Trophoblast cell (in vitro differentiated cells and primary cell): ENCODE data around the gene HIGD1C.

ENCODE experiments used
- DNase-seq, 2 donors: peaks; one replicate each; pipeline ENCODE4 v3.0.0-alpha.2; 2016
- H2AFZ ChIP-seq: 2 replicates; pipeline ENCODE4 v1.6.1; 2013; ENCODE audit warnings: low read length, moderate library complexity, mild to moderate bottlenecking; ENCODE audit not compliant: insufficient read depth, poor library complexity
- H2AK5ac ChIP-seq: 2 replicates; pipeline ENCODE4 v1.6.1; 2013; ENCODE audit warnings: mild to moderate bottlenecking, low read length
- H2BK120ac ChIP-seq: 2 replicates; pipeline ENCODE4 v1.6.1; 2013; ENCODE audit warnings: low read length, mild to moderate bottlenecking, moderate library complexity; ENCODE audit not compliant: insufficient read depth, poor library complexity
- H2BK12ac ChIP-seq: 2 replicates; pipeline ENCODE4 v1.6.1; 2013; ENCODE audit warnings: mild to moderate bottlenecking, low read length, moderate library complexity
- H2BK5ac ChIP-seq: 2 replicates; pipeline ENCODE4 v1.6.1; 2013; ENCODE audit warnings: low read length, low read depth, moderate library complexity, mild to moderate bottlenecking; ENCODE audit not compliant: poor library complexity
- H3K14ac ChIP-seq: 2 replicates; pipeline ENCODE4 v1.6.1; 2013; ENCODE audit warnings: mild to moderate bottlenecking, low read length
- H3K18ac ChIP-seq: 2 replicates; pipeline ENCODE4 v1.6.1; 2013; ENCODE audit warnings: mild to moderate bottlenecking, low read length
- H3K23ac ChIP-seq: 2 replicates; pipeline ENCODE4 v1.6.1; 2013; ENCODE audit warnings: low read length
- H3K27ac ChIP-seq: 2 replicates; pipeline ENCODE4 v1.5.1; 2013; ENCODE audit warnings: low read depth, mild to moderate bottlenecking, inconsistent platforms, low read length, moderate library complexity
- H3K27me3 ChIP-seq: 2 replicates; pipeline ENCODE4 v1.6.1; 2013; ENCODE audit warnings: inconsistent platforms, mild to moderate bottlenecking, low read length, moderate library complexity; ENCODE audit not compliant: insufficient read depth
- H3K36me3 ChIP-seq, 2 experiments: 1 replicate in 1 of 2; 2 replicates in 1 of 2; pipeline ENCODE4 v1.6.1; 2013; ENCODE audit warnings: low read length in 2 of 2, mild to moderate bottlenecking in 2 of 2, moderate library complexity in 1 of 2; ENCODE audit not compliant: insufficient read depth in 2 of 2, control insufficient read depth in 1 of 2
- H3K4ac ChIP-seq: 2 replicates; pipeline ENCODE4 v1.6.1; 2013; ENCODE audit warnings: low read depth, mild to moderate bottlenecking, low read length, moderate library complexity
- H3K4me1 ChIP-seq, 2 experiments: 1 replicate in 1 of 2; 2 replicates in 1 of 2; pipeline ENCODE4 v1.6.1; 2013; ENCODE audit warnings: low read length in 2 of 2, mild to moderate bottlenecking in 2 of 2, moderate library complexity in 1 of 2; ENCODE audit not compliant: insufficient read depth in 2 of 2, control insufficient read depth in 1 of 2
- H3K4me2 ChIP-seq: 2 replicates; pipeline ENCODE4 v1.6.1; 2013; ENCODE audit warnings: inconsistent platforms, mild to moderate bottlenecking, low read length, moderate library complexity
- H3K4me3 ChIP-seq: 2 replicates; pipeline ENCODE4 v1.5.1; 2013; ENCODE audit warnings: mild to moderate bottlenecking, low read depth, low read length, inconsistent platforms
- H3K79me1 ChIP-seq: one replicate; pipeline ENCODE4 v1.6.1; 2013; ENCODE audit warnings: low read length
- H3K79me2 ChIP-seq: 2 replicates; pipeline ENCODE4 v1.6.1; 2013; ENCODE audit warnings: low read length, mild to moderate bottlenecking; ENCODE audit not compliant: control insufficient read depth, insufficient read depth, poor library complexity
- H3K9ac ChIP-seq: 2 replicates; pipeline ENCODE4 v1.6.1; 2013; ENCODE audit warnings: mild to moderate bottlenecking, low read length
- H3K9me3 ChIP-seq: 2 replicates; pipeline ENCODE4 v1.6.1; 2013; ENCODE audit warnings: low read depth, mild to moderate bottlenecking, control low read depth, inconsistent platforms, low read length; ENCODE audit not compliant: insufficient read depth
- H4K12ac ChIP-seq: 2 replicates; pipeline ENCODE4 v1.6.1; 2013; ENCODE audit warnings: low read depth, mild to moderate bottlenecking, low read length, moderate library complexity
- H4K8ac ChIP-seq: 2 replicates; pipeline ENCODE4 v1.6.1; 2013; ENCODE audit warnings: low read depth, mild to moderate bottlenecking, low read length, moderate library complexity
- H4K91ac ChIP-seq: one replicate; pipeline ENCODE4 v1.6.1; 2013; ENCODE audit warnings: low read depth, mild to moderate bottlenecking, low read length, moderate library complexity
- WGBS: extraction: QIAGEN DNeasy Blood & Tissue Kit; methylation state at CpG from one replicate; pipeline ENCODE4 v1.1.7; 2013; ENCODE audit warnings: missing lambda C conversion rate; ENCODE audit not compliant: insufficient read length, insufficient coverage; ENCODE audit errors: extremely low coverage; 5-methylcytosine and 5-hydroxymethylcytosine counted together

Gene HIGD1C

GRCh38 chr12:50936821-50937530 lies 15.4 kb upstream of the HIGD1C start:
- Histone ChIP-seq H2AFZ (no peak overlapping the region), H2BK12ac (peak overlapping the region; percentile 42), H3K4ac (no peak overlapping the region), H3K79me2 (no peaks in the 10 kb centered on the region), H4K12ac (no peak overlapping the region), H2AK5ac (no peak overlapping the region), H3K18ac (no peak overlapping the region), H3K14ac (peak overlapping the region; percentile 7), H3K4me2 (no peak overlapping the region), H3K4me3 (no peak overlapping the region), H3K9ac (no peak overlapping the region), H3K9me3 (peaks cover 3% of the 10 kb centered on the region), H4K8ac (no peak overlapping the region), H3K36me3 (peaks cover 3% of the 10 kb centered on the region in 2 experiments), H2BK5ac (no peak overlapping the region), H3K4me1 (peaks cover 7 to 23% of the 10 kb centered on the region in 2 experiments), H2BK120ac (no peak overlapping the region), H3K79me1 (peaks cover 8% of the 10 kb centered on the region), H3K27ac (no peak overlapping the region), H3K23ac (no peak overlapping the region), H3K27me3 (no peaks in the 10 kb centered on the region), H4K91ac (no peak overlapping the region)
- DNase-seq: peak; percentile 9 to 70
- no CpG with 5 or more reads among the region's 9 CpGs for WGBS

DNA sequence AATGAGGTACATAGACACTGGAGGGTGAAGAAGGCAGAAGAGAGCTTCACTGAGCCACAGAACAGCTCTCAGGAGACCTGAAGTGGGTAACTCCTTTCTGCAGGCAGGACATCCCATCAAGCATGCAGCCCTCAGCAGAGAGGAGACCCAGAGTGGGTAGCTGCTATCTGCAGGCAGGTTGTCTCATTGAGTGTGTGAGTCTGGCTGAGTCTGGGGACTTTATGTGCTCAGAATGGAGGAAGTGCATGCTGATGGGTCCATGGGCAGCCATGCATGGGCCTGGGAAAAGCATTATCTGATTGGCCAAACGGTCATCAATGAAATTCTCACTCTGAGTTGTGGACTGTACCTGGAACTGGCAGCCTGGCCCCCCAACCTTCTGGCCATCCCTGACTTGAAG lies 14.7 kb upstream of the HIGD1C start:
- Histone ChIP-seq H3K18ac (no peak overlapping the region), H3K4ac (no peak overlapping the region), H2AK5ac (no peak overlapping the region), H3K23ac (no peak overlapping the region), H4K8ac (no peak overlapping the region), H3K9ac (no peak overlapping the region), H3K27ac (no peak overlapping the region), H2BK5ac (no peak overlapping the region), H2AFZ (no peak overlapping the region), H2BK12ac (no peak overlapping the region), H3K4me2 (no peak overlapping the region), H4K12ac (no peak overlapping the region), H3K27me3 (no peaks in the 10 kb centered on the region), H3K14ac (no peak overlapping the region), H3K4me1 (peaks cover 7 to 23% of the 10 kb centered on the region in 2 experiments), H2BK120ac (no peak overlapping the region), H3K79me2 (no peaks in the 10 kb centered on the region), H4K91ac (no peak overlapping the region), H3K4me3 (no peak overlapping the region), H3K9me3 (peaks cover 3% of the 10 kb centered on the region), H3K79me1 (peaks cover 8% of the 10 kb centered on the region), H3K36me3 (peaks cover 3% of the 10 kb centered on the region in 2 experiments)
- no CpG with 5 or more reads among the region's 1 CpG for WGBS
- no peak for DNase-seq

GRCh38 chr12:50947933-50948626 lies 4.3 kb upstream of the HIGD1C start:
- Histone ChIP-seq H3K14ac (no peak overlapping the region), H2AK5ac (no peak overlapping the region), H2BK5ac (no peak overlapping the region), H4K8ac (no peak overlapping the region), H3K4me1 (no peaks in the 10 kb centered on the region), H3K36me3 (no peaks in the 10 kb centered on the region), H3K4ac (no peak overlapping the region), H3K27ac (no peak overlapping the region), H3K4me3 (no peak overlapping the region), H2AFZ (no peak overlapping the region), H3K9me3 (peaks cover 1% of the 10 kb centered on the region), H2BK120ac (no peak overlapping the region), H3K9ac (no peak overlapping the region), H3K27me3 (no peaks in the 10 kb centered on the region), H3K18ac (no peak overlapping the region), H3K23ac (no peak overlapping the region), H2BK12ac (no peak overlapping the region), H3K79me1 (no peaks in the 10 kb centered on the region), H4K12ac (no peak overlapping the region), H4K91ac (no peak overlapping the region), H3K79me2 (no peaks in the 10 kb centered on the region), H3K4me2 (no peak overlapping the region)
- WGBS: no CpG with 5 or more reads among the region's 3 CpGs
- DNase-seq: no peak

DNA sequence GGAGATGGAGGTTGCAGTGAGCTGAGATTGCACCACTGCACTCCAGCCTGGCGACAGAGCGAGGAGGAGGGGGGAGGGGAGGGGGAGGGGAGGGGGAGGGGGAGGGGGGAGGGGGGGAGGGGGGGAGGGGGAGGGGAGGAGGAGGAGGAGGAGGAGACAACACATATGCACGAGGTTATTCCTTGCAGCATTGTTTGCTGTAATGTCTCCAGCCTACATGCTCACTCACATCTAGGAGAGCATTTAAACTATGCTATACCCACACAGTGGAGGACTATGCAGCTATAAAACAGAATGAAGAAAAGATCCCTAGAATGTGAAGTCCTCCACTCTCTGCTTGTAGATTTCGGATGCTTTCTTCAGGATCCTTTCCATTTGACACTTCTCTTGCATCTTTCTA lies 3.5 kb upstream of the HIGD1C start:
- no peak overlapping the region for H3K9ac ChIP-seq
- H4K12ac ChIP-seq: no peak overlapping the region
- no peak overlapping the region for H3K23ac ChIP-seq
- no peak overlapping the region for H3K27ac ChIP-seq
- H3K79me1 ChIP-seq: no peaks in the 10 kb centered on the region
- H2BK120ac ChIP-seq: no peak overlapping the region
- no peak overlapping the region for H4K91ac ChIP-seq
- H3K9me3 ChIP-seq: peaks cover 1% of the 10 kb centered on the region
- H2BK12ac ChIP-seq: no peak overlapping the region
- H2BK5ac ChIP-seq: no peak overlapping the region
- no peaks in the 10 kb centered on the region for H3K36me3 ChIP-seq
- no CpG with 5 or more reads among the region's 4 CpGs for WGBS
- H2AFZ ChIP-seq: no peak overlapping the region
- no peak overlapping the region for H3K4ac ChIP-seq
- no peaks in the 10 kb centered on the region for H3K27me3 ChIP-seq
- H3K14ac ChIP-seq: no peak overlapping the region
- H3K18ac ChIP-seq: no peak overlapping the region
- DNase-seq: peak in 1 of 2 donors; percentile 65
- H4K8ac ChIP-seq: no peak overlapping the region
- no peaks in the 10 kb centered on the region for H3K79me2 ChIP-seq
- no peak overlapping the region for H3K4me2 ChIP-seq
- no peak overlapping the region for H2AK5ac ChIP-seq
- no peak overlapping the region for H3K4me3 ChIP-seq
- H3K4me1 ChIP-seq: no peaks in the 10 kb centered on the region
